Effector CD8-positive, alpha-beta T cell (primary cell): ENCODE measurements around the gene NPM1.

Experiments
- DNase-seq: peaks from one replicate; lab custom pipeline; 2025; lab: John Stamatoyannopoulos, UW

Gene NPM1

GRCh38 chr5:171450423-171451331 lies 63.0 kb downstream of the NPM1 start:
- no peak for DNase-seq

- no peak for DNase-seq
Observed at GRCh38 chr5:171451421-171451820, 63.8 kb downstream of the NPM1 start.

GRCh38 chr5:171453056-171453725 lies 65.5 kb downstream of the NPM1 start:
- no peak for DNase-seq

GRCh38 chr5:171453988-171454387 lies 66.3 kb downstream of the NPM1 start:
- DNase-seq, result no peak

GRCh38 chr5:171454549-171454948 lies 66.9 kb downstream of the NPM1 start:
- no peak for DNase-seq

- no peak for DNase-seq
Observed at GRCh38 chr5:171455522-171455921, 67.9 kb downstream of the NPM1 start.

- DNase-seq, result no peak
Observed at GRCh38 chr5:171457208-171457981, 69.7 kb downstream of the NPM1 start.

GRCh38 chr5:171459839-171460238 lies 72.2 kb downstream of the NPM1 start:
- no peak for DNase-seq
